Sigmoid colon (tissue), 7 donors: ENCODE data around the gene TOX3. TPM values are rescaled to one million over a fixed set of nuclear protein-coding genes. Genes with fewer than 3 reads are reported as not detected.
A peak's percentile ranks its signal among the peaks of the same experiment; 100 is the strongest.

ENCODE experiments used
- DNase-seq: peaks from one replicate; pipeline ENCODE4 v3.0.0-alpha.2; 2019
- H3K27ac ChIP-seq, 4 donors: fragments of 200-600 bp; sonication (generic); one replicate each; pipeline ENCODE4 v1.5.1; 2016 to 2019; ENCODE audit warnings: mild to moderate bottlenecking in 1 of 4
- H3K27me3 ChIP-seq, 3 donors: fragments of 200-600 bp; sonication (generic); one replicate each; pipeline ENCODE4 v1.5.1; 2019; ENCODE audit warnings: mild to moderate bottlenecking in 1 of 3
- H3K36me3 ChIP-seq, 4 donors: fragments of 200-600 bp; sonication (generic); one replicate each; pipeline ENCODE4 v1.5.1; 2016 to 2019
- H3K4me1 ChIP-seq, 4 donors: fragments of 200-600 bp; sonication (generic); one replicate each; pipeline ENCODE4 v1.5.1; 2017 to 2019
- H3K4me3 ChIP-seq, 4 donors: fragments of 200-600 bp; sonication (generic); one replicate each; pipeline ENCODE4 v1.5.1; 2017 to 2019; ENCODE audit warnings: mild to moderate bottlenecking in 2 of 4, moderate library complexity in 1 of 4
- H3K9me3 ChIP-seq, 4 donors: fragments of 200-600 bp in 3 of 4; sonication (generic) in 3 of 4; one replicate each; pipeline versions ENCODE4 v1.5.1 to v1.6.1; 2013 to 2019
- CTCF ChIP-seq, 4 experiments: fragments of 450-650 bp in 3 of 4; fragments of 200-600 bp in 1 of 4; IDR thresholded peaks; one replicate each; pipeline ENCODE4 v1.5.1; 2016 to 2019; ENCODE audit warnings: antibody characterized with exemption in 4 of 4, mild to moderate bottlenecking in 3 of 4, moderate library complexity in 2 of 4
- EP300 ChIP-seq, 4 donors: sonication (generic); formaldehyde crosslinking; IDR thresholded peaks; one replicate each; pipeline ENCODE4 v1.6.1; 2017; ENCODE audit warnings: antibody characterized with exemption in 4 of 4
- POLR2A ChIP-seq, 2 donors: fragments of 450-650 bp; IDR thresholded peaks; one replicate each; pipeline ENCODE4 v1.6.1; 2016; ENCODE audit warnings: antibody characterized with exemption in 2 of 2, mild to moderate bottlenecking in 2 of 2, moderate library complexity in 2 of 2
- POLR2AphosphoS5 ChIP-seq, 4 donors: sonication (generic); formaldehyde crosslinking; IDR thresholded peaks; one replicate each; pipeline ENCODE4 v1.6.1; 2017; ENCODE audit warnings: antibody characterized with exemption in 4 of 4
- whole genome bisulfite sequencing, 2 donors: extraction: QIAGEN DNeasy Blood & Tissue Kit; methylation state at CpG; one replicate each; pipeline ENCODE4 v1.1.7; 2013; 5-methylcytosine and 5-hydroxymethylcytosine counted together
- intact Hi-C: fragments of 100-400 bp; cut with DNase I; formaldehyde crosslinking; loops from one replicate; pipeline ENCODE4 v1.15.1; 2023
- polyA plus RNA-seq, 3 donors: library from polyadenylated mRNA; stranded (reverse); fragments of 200-250 nt; gene quantifications; one replicate each; pipeline ENCODE4 v1.2.3, GENCODE V29; 2013
- total RNA-seq, 4 donors: library from RNA; depleted of rRNA; stranded (reverse); fragments of >200 nt; gene quantifications; one replicate each; pipeline ENCODE4 v1.1.0, GENCODE V29; 2016
- donor health status: healthy with polysubstance abuse.
- donor health status: Bipolar disorder and iron deficiency.
- donor health status: healthy.

TOX3 gene
- total and polyA plus RNA-seq, 7 donors, result 0.28 to 18.0 (median 7.1) TPM; not detected in 1

- Histone ChIP-seq H3K27ac (peak overlapping the region in 1 of 4 donors; percentile 48), H3K27me3 (peaks cover 27 to 68% (median 31%) of the 10 kb centered on the region in 3 donors), H3K4me3 (peak overlapping the region; percentile 31 to 50 (median 46)), H3K36me3 (no peaks in the 10 kb centered on the region), H3K9me3 (no peaks in the 10 kb centered on the region), H3K4me1 (peaks cover 0 to 22% (median 18%) of the 10 kb centered on the region in 4 donors)
- whole genome bisulfite sequencing, 2 donors, result 1 to 2% methylated on average over 15 of the region's 15 CpGs
- intact Hi-C loops, result loop anchor here (10.0 kb wide), 1 partner anchor 161 kb away; no protein-coding TSS in a partner anchor
- TF ChIP-seq CTCF (IDR thresholded peaks at IDR 0.05) (no peak), POLR2AphosphoS5 (IDR thresholded peaks at IDR 0.05) (no peak), EP300 (IDR thresholded peaks at IDR 0.05) (no peak), POLR2A (IDR thresholded peaks at IDR 0.05) (no peak)
- no peak for DNase-seq
Observed at GRCh38 chr16:52545898-52546266, 1.1 kb downstream of the TOX3 start.

- no peak for DNase-seq
- Histone ChIP-seq H3K4me1 (peaks cover 0 to 22% (median 18%) of the 10 kb centered on the region in 4 donors), H3K4me3 (peak overlapping the region; percentile 31 to 50 (median 46)), H3K27me3 (peaks cover 27 to 68% (median 31%) of the 10 kb centered on the region in 3 donors), H3K9me3 (no peaks in the 10 kb centered on the region), H3K27ac (no peak overlapping the region), H3K36me3 (no peaks in the 10 kb centered on the region)
- no peak for TF ChIP-seq POLR2A (IDR thresholded peaks at IDR 0.05)
- TF ChIP-seq CTCF (IDR thresholded peaks at IDR 0.05), result no peak
- TF ChIP-seq POLR2AphosphoS5 (IDR thresholded peaks at IDR 0.05), result no peak
- TF ChIP-seq EP300 (IDR thresholded peaks at IDR 0.05), result no peak
- intact Hi-C loops, result loop anchor here (10.0 kb wide), 1 partner anchor 161 kb away; no protein-coding TSS in a partner anchor
- WGBS, 2 donors, result 2 to 4% methylated on average over 36 of the region's 36 CpGs
Observed at GRCh38 chr16:52545222-52545897, 1.6 kb downstream of the TOX3 start.

- peak overlapping the region in 1 of 4 donors; percentile 44 for H3K4me3 ChIP-seq
Observed at GRCh38 chr16:52544703-52545102, 2.2 kb downstream of the TOX3 start.

GRCh38 chr16:52543654-52544053 lies 3.3 kb downstream of the TOX3 start:
- TF ChIP-seq POLR2A (IDR thresholded peaks at IDR 0.05), result no peak
- TF ChIP-seq CTCF (IDR thresholded peaks at IDR 0.05), result no peak
- no peak for TF ChIP-seq EP300 (IDR thresholded peaks at IDR 0.05)
- TF ChIP-seq POLR2AphosphoS5 (IDR thresholded peaks at IDR 0.05), result no peak
- 13 to 53% methylated on average over 4 of the region's 4 CpGs for WGBS, 2 donors
- Histone ChIP-seq H3K4me3 (no peak overlapping the region), H3K4me1 (peaks cover 0 to 22% (median 18%) of the 10 kb centered on the region in 4 donors), H3K36me3 (no peaks in the 10 kb centered on the region), H3K27ac (no peak overlapping the region), H3K9me3 (no peaks in the 10 kb centered on the region), H3K27me3 (peaks cover 27 to 63% (median 31%) of the 10 kb centered on the region in 3 donors)
- intact Hi-C loops, result loop anchor here (10.0 kb wide), 1 partner anchor 159 kb away; no protein-coding TSS in a partner anchor
- DNase-seq, result no peak

More at GRCh38 chr16:52544703-52545102, 2.2 kb downstream of the TOX3 start:
- Histone ChIP-seq H3K27me3 (peaks cover 27 to 68% (median 31%) of the 10 kb centered on the region in 3 donors), H3K27ac (no peak overlapping the region), H3K36me3 (no peaks in the 10 kb centered on the region), H3K4me1 (peaks cover 0 to 22% (median 18%) of the 10 kb centered on the region in 4 donors), H3K9me3 (no peaks in the 10 kb centered on the region)
- no peak for DNase-seq
- TF ChIP-seq CTCF (IDR thresholded peaks at IDR 0.05) (no peak), POLR2A (IDR thresholded peaks at IDR 0.05) (no peak), EP300 (IDR thresholded peaks at IDR 0.05) (no peak), POLR2AphosphoS5 (IDR thresholded peaks at IDR 0.05) (no peak)
- WGBS, 2 donors, result 7 to 23% methylated on average over 2 of the region's 2 CpGs
- intact Hi-C loops, result loop anchor here (10.0 kb wide), 1 partner anchor 160 kb away; no protein-coding TSS in a partner anchor
